Adipose tissue (tissue), 3 donors: ENCODE data around the gene SHTN1. TPM values are rescaled to one million over a fixed set of nuclear protein-coding genes. Genes with fewer than 3 reads are reported as not detected.

ENCODE experiments used
- H3K27ac ChIP-seq: one replicate; pipeline ENCODE4 v1.5.1; 2013; ENCODE audit warnings: low read depth, low read length
- WGBS, 3 donors: extraction: QIAGEN DNeasy Blood & Tissue Kit; methylation state at CpG; one replicate each; pipeline ENCODE4 v1.1.7; 2013; 5-methylcytosine and 5-hydroxymethylcytosine counted together
- polyA plus RNA-seq, 3 donors: library from polyadenylated mRNA; stranded (reverse); fragments of 200-250 nt; gene quantifications; one replicate each; pipeline ENCODE4 v1.2.3, GENCODE V29; 2013
- donor health status: healthy with polysubstance abuse.
- donor health status: Bipolar disorder and iron deficiency.
- donor health status: healthy.

SHTN1 gene
- polyA plus RNA-seq, 3 donors: 3.2 to 11.4 (median 4.8) TPM

DNA sequence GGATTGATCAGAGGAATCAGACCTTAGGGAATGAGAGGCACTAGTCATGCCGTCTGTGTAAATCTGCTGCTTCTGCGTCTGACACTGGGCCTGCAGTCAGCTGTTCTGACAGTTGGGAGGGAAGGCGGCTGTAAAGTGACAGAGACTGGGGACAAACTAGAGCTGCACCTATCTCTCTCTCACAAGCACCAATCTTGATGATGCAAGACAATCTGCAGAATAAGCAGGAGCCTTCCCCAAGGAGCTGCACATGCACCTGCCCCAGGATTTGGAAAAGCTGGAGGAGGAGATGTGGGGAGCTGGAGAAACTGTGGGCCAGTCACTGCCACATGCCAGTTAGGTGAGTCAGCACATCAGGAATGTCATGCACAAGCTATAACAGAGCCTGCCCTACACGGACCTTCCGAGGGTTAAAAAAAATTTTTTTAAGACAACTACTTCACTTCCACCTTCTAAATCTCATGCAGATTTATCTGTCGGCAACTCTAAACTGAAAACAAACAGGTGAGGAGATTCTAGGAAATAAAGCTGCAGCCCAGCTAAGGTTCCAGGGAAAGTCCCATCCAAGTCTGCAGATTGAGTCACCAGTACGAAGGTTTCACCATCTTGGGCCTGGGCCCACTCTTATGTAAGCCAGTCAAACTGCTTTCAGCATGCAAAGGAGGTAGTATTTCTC, 116.5 kb downstream of the SHTN1 start:
- H3K27ac ChIP-seq: no peak overlapping the region
- WGBS, 3 donors: 42 to 59% (median 57%) methylated on average over 7 of the region's 7 CpGs

GRCh38 chr10:116886772-116887171, 118.2 kb downstream of the SHTN1 start:
- H3K27ac ChIP-seq: no peak overlapping the region
- 91 to 96% (median 92%) methylated on average over 4 of the region's 4 CpGs for WGBS, 3 donors

DNA sequence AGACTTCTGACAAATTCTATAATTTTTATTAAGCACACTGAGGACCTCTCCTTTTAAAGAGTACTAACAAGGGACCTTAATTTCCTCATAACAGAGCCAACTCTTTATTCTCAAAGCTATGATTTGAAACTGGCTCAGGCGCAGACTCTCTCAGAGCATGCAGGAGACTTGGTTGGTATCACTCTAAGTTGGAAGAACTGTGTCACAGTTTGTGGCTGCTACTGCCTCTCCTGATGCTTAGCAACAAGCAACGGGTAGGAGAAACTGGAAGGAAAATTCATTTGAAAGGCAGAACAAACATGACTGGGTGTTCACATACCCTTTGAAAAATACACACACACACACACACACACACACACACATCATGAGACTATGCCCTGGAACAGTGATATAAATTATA, 122.3 kb downstream of the SHTN1 start:
- H3K27ac ChIP-seq: no peak overlapping the region
- WGBS, 3 donors: 79 to 94% (median 82%) methylated on average over 2 of the region's 2 CpGs

- H3K27ac ChIP-seq: no peak overlapping the region
- 72 to 80% (median 75%) methylated on average over 10 of the region's 10 CpGs for WGBS, 3 donors
Observed at GRCh38 chr10:116880716-116881482, 124.1 kb downstream of the SHTN1 start.

DNA sequence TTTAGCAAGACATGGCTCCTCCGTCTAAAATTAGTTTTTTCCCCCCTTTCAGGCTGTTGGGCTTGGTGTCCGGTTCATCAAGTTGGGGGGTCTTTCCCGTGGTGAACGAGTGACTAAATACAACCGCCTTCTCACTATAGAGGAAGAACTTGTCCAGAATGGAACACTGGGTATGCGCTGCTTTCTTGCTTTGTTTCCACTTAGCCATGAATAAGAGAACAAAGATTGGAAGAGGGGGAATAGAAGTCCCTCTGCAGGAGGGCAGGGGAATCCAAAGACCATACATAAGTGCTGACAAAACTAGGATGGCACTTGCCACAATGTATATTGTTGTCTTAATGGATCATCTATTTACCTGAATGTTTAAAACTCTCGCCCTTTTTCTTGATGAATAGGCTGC, 125.2 kb downstream of the SHTN1 start:
- 77 to 80% (median 80%) methylated on average over 7 of the region's 7 CpGs for WGBS, 3 donors
- no peak overlapping the region for H3K27ac ChIP-seq

DNA sequence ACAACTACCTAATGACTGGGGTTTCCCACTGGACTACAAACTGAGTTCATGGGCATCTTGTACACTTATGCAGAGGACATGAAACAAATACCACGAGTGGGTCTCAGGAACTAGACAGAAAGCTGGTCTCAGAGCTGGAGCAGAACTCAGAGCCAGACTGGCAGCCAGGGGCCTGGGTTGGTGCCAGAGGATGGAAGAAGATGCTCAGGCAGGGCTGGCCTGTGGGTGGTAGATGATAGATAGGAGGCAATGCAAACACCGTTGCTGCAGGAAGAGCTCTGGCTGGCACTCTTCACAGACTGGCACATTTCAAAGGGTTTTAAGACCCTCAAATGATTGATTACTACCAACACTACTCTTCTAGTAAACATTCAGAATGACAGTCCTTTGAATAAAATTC, 126.9 kb downstream of the SHTN1 start:
- H3K27ac ChIP-seq: no peak overlapping the region
- WGBS, 3 donors: 59 to 68% (median 64%) methylated on average over 2 of the region's 2 CpGs

DNA sequence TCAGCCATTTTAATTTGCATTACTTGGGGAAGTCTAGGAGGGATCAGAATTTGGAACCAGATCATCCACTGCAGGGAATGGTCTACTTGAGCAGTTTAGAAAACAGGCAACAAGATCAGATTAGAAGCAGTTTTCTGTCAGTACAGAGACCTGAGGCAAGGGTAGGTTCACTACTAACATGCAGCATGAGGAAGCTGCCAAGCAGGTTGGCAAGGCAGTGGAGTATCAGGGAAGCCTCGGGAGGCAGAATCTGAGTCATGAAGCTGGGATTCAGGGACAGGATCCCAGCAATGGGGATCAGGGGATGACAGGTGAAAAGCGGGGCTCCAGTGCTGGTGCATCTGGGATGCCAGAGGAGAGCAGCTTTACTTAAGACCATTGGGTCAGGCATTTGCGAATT, 127.6 kb downstream of the SHTN1 start:
- H3K27ac ChIP-seq: no peak overlapping the region
- 87 to 93% (median 88%) methylated on average over 3 of the region's 3 CpGs for WGBS, 3 donors

DNA sequence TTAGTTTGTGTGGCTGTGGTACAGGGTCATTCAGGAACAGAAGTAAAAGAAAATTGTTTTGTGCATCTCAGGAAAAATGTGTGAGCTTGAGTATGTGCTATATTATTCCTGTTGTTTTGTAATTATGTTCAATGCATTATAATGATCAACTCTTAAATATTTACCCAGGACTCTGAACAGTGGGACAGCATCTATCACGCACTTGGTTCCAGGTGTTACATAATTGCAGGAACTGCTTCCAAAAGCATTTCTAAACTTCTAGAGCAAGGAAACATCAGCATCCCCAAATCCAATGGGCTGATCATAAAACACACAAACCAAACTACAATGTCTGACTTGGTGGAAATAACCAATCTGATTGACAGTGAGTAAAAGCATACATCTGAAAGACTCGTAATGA, 129.1 kb downstream of the SHTN1 start:
- no peak overlapping the region for H3K27ac ChIP-seq
- WGBS, 3 donors: 85 to 96% (median 93%) methylated on average over 2 of the region's 2 CpGs

GRCh38 chr10:116873134-116873533, 131.9 kb downstream of the SHTN1 start:
- 43 to 72% (median 62%) methylated on average over 2 of the region's 2 CpGs for WGBS, 3 donors
- no peak overlapping the region for H3K27ac ChIP-seq

- H3K27ac ChIP-seq: no peak overlapping the region
- WGBS, 3 donors: 94 to 95% (median 95%) methylated on average over 2 of the region's 2 CpGs
Observed at GRCh38 chr10:116870949-116871348, 134.0 kb downstream of the SHTN1 start.

- no peak overlapping the region for H3K27ac ChIP-seq
- WGBS, 3 donors: 62 to 70% (median 62%) methylated on average over 4 of the region's 4 CpGs
Observed at GRCh38 chr10:116868722-116869121, 136.3 kb downstream of the SHTN1 start.

DNA sequence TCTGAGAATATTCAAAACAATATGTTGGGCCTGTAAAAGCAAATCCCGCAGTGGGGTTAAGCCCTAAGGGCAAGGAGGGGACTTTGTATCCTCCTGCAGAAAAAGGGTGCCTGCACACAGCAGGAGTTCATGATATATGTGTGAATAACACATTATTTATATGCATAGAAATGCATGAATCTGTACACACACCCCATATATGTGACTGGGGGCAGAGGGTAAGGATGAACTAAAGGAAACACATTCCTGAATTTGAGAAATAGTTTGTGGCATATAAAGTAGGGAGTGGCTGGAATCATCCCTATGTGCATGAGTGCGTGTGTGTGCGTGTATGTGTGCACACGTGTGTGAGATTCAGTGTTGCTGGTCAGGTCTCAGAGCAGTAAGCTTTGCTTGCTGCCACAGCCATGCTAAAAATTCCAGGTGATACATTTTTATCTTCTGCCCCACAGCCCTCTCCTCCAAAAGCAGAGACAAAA, 136.8 kb downstream of the SHTN1 start:
- no peak overlapping the region for H3K27ac ChIP-seq
- WGBS, 3 donors: 59 to 83% (median 68%) methylated on average over 4 of the region's 4 CpGs

DNA sequence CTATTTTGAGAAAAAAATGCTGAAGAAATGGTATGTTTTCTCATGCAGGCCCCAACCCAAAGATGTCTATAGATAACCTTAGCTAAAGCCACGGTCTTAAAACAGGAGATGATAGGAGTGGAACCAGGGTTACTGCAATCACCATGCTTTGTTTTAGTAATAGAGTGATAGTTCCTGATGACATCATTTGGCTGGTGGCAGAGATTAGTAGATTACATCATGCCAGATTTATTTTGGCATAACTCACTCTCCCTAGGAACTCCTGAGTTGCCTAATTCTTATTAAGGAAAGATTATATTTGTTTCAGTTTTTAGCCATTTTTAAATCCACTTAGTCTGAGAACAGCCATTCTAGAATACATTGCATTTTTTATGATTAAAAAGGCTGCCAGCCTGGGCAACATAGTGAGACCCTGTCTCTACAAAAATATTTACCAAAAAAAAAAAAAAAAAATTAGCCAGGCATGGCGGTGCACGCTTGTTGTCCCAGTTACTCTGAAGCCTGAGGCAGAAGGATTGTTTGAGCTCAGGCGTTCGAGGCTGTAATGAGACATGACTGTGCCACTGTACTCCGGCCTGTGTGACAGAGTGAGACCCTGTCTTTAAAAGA, 137.9 kb downstream of the SHTN1 start:
- H3K27ac ChIP-seq: no peak overlapping the region
- WGBS, 3 donors: 88 to 90% (median 89%) methylated on average over 6 of the region's 6 CpGs

- no peak overlapping the region for H3K27ac ChIP-seq
- WGBS, 3 donors: 78 to 81% (median 80%) methylated on average over 2 of the region's 2 CpGs
Observed at GRCh38 chr10:116866066-116866465, 138.9 kb downstream of the SHTN1 start.

GRCh38 chr10:116864436-116864835, 140.6 kb downstream of the SHTN1 start:
- 81 to 91% (median 87%) methylated on average over 4 of the region's 4 CpGs for WGBS, 3 donors

DNA sequence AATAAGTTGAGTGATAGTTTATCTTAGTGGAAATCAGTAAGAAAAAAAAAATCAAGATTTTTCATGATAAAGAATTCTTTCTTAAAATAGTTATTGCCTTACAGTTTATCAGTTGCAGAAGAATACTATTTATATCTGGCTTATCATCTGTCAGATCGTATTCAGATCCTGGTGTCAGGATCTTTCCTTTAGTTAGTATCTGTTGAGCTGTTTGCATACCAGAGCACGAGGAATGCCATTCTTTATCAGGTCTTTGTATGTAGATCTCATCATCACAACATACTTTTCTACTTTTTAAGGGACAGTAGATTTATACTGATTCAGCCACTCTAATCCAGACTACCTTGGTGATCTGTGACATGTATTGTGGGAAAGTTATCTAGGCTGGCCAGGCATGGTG, 143.2 kb downstream of the SHTN1 start:
- 61 to 81% (median 61%) methylated on average over 2 of the region's 2 CpGs for WGBS, 3 donors
- no peak overlapping the region for H3K27ac ChIP-seq

More at GRCh38 chr10:116864436-116864835, 140.6 kb downstream of the SHTN1 start:
- no peak overlapping the region for H3K27ac ChIP-seq

DNA sequence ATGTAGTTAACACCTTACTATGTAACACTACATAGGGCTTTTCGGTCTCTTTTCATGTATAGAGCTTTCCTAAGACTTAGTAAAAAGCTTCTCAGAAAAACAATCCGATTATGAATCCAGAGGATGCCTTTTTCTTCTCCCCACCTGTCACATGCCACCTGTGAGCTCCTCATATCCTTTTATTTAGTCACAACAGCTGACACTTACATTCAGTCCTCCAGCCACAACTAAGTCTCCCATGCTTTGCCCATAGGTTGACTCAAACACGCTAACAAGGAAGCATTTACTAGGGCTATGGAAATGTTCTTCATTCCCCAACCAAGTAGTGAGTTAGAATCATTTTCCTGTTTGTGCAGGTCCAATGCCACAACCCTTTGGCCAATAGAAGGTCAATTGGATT, 147.8 kb downstream of the SHTN1 start:
- H3K27ac ChIP-seq: no peak overlapping the region
- WGBS, 3 donors: 90 to 92% (median 91%) methylated on average over 3 of the region's 3 CpGs

DNA sequence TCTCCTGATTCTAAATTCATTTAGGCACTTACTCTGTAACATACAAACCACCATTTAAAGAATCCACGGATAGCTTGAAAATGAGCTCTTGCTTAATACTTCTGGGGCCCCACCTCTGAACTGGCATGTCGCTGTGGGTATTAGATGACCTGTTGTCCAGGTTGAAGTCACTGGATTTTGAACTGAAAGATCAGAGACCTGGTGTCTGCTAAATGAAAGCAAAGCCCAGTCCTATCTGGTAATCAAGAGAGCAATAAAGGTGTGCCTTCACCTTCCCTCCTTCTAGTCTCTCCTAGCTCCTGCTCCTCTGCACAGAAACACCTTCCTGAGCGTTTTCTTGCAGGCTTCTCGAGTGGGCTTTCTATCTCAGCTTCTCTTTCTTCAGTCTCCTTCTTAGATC, 151.3 kb downstream of the SHTN1 start:
- no peak overlapping the region for H3K27ac ChIP-seq
- WGBS, 3 donors: 79 to 84% (median 79%) methylated on average over 4 of the region's 4 CpGs

GRCh38 chr10:116853287-116853686, 151.7 kb downstream of the SHTN1 start:
- H3K27ac ChIP-seq: no peak overlapping the region
- WGBS, 3 donors: 86 to 95% (median 88%) methylated on average over 3 to 4 of the region's 4 CpGs
